Sigmoid colon (tissue), 7 donors: ENCODE data around the gene UNC5C. TPM values are rescaled to one million over a fixed set of nuclear protein-coding genes. Genes with fewer than 3 reads are reported as not detected.

Experiments used
- DNase-seq: peaks from one replicate; pipeline ENCODE4 v3.0.0-alpha.2; 2019
- H3K27ac ChIP-seq, 4 donors: fragments of 200-600 bp; sonication (generic); one replicate each; pipeline ENCODE4 v1.5.1; 2016 to 2019; ENCODE audit warnings: mild to moderate bottlenecking in 1 of 4
- H3K27me3 ChIP-seq, 3 donors: fragments of 200-600 bp; sonication (generic); one replicate each; pipeline ENCODE4 v1.5.1; 2019; ENCODE audit warnings: mild to moderate bottlenecking in 1 of 3
- H3K36me3 ChIP-seq, 4 donors: fragments of 200-600 bp; sonication (generic); one replicate each; pipeline ENCODE4 v1.5.1; 2016 to 2019
- H3K4me1 ChIP-seq, 4 donors: fragments of 200-600 bp; sonication (generic); one replicate each; pipeline ENCODE4 v1.5.1; 2017 to 2019
- H3K4me3 ChIP-seq, 4 donors: fragments of 200-600 bp; sonication (generic); one replicate each; pipeline ENCODE4 v1.5.1; 2017 to 2019; ENCODE audit warnings: mild to moderate bottlenecking in 2 of 4, moderate library complexity in 1 of 4
- H3K9me3 ChIP-seq, 4 donors: fragments of 200-600 bp in 3 of 4; sonication (generic) in 3 of 4; one replicate each; pipeline versions ENCODE4 v1.5.1 to v1.6.1; 2013 to 2019
- EP300 ChIP-seq, 4 donors: sonication (generic); formaldehyde crosslinking; IDR thresholded peaks; one replicate each; pipeline ENCODE4 v1.6.1; 2017; ENCODE audit warnings: antibody characterized with exemption in 4 of 4
- POLR2A ChIP-seq, 2 donors: fragments of 450-650 bp; IDR thresholded peaks; one replicate each; pipeline ENCODE4 v1.6.1; 2016; ENCODE audit warnings: antibody characterized with exemption in 2 of 2, mild to moderate bottlenecking in 2 of 2, moderate library complexity in 2 of 2
- POLR2AphosphoS5 ChIP-seq, 4 donors: sonication (generic); formaldehyde crosslinking; IDR thresholded peaks; one replicate each; pipeline ENCODE4 v1.6.1; 2017; ENCODE audit warnings: antibody characterized with exemption in 4 of 4
- WGBS, 2 donors: extraction: QIAGEN DNeasy Blood & Tissue Kit; methylation state at CpG; one replicate each; pipeline ENCODE4 v1.1.7; 2013; 5-methylcytosine and 5-hydroxymethylcytosine counted together
- intact Hi-C: fragments of 100-400 bp; cut with DNase I; formaldehyde crosslinking; loops from one replicate; pipeline ENCODE4 v1.15.1; 2023
- polyA plus RNA-seq, 3 donors: library from polyadenylated mRNA; stranded (reverse); fragments of 200-250 nt; gene quantifications; one replicate each; pipeline ENCODE4 v1.2.3, GENCODE V29; 2013
- total RNA-seq, 4 donors: library from RNA; depleted of rRNA; stranded (reverse); fragments of >200 nt; gene quantifications; one replicate each; pipeline ENCODE4 v1.1.0, GENCODE V29; 2016
- TF ChIP-seq, protein P1 (sequence below), 4 experiments: fragments of 450-650 bp in 3 of 4; fragments of 200-600 bp in 1 of 4; IDR thresholded peaks; one replicate each; pipeline ENCODE4 v1.5.1; 2016 to 2019; ENCODE audit warnings: antibody characterized with exemption in 4 of 4, mild to moderate bottlenecking in 3 of 4, moderate library complexity in 2 of 4
- donor health status: healthy with polysubstance abuse.
- donor health status: Bipolar disorder and iron deficiency.
- donor health status: healthy.

Gene UNC5C
- total and polyA plus RNA-seq, 7 donors, result 0.60 to 3.1 (median 1.4) TPM

- Histone ChIP-seq H3K27me3 (no peaks in the 10 kb centered on the region), H3K4me3 (no peak overlapping the region), H3K4me1 (peaks cover 0 to 14% (median 6%) of the 10 kb centered on the region in 4 donors), H3K27ac (no peak overlapping the region), H3K36me3 (no peaks in the 10 kb centered on the region), H3K9me3 (no peaks in the 10 kb centered on the region)
- intact Hi-C loops, result no loop called here
- DNase-seq, result no peak
- TF ChIP-seq, protein P1, sequence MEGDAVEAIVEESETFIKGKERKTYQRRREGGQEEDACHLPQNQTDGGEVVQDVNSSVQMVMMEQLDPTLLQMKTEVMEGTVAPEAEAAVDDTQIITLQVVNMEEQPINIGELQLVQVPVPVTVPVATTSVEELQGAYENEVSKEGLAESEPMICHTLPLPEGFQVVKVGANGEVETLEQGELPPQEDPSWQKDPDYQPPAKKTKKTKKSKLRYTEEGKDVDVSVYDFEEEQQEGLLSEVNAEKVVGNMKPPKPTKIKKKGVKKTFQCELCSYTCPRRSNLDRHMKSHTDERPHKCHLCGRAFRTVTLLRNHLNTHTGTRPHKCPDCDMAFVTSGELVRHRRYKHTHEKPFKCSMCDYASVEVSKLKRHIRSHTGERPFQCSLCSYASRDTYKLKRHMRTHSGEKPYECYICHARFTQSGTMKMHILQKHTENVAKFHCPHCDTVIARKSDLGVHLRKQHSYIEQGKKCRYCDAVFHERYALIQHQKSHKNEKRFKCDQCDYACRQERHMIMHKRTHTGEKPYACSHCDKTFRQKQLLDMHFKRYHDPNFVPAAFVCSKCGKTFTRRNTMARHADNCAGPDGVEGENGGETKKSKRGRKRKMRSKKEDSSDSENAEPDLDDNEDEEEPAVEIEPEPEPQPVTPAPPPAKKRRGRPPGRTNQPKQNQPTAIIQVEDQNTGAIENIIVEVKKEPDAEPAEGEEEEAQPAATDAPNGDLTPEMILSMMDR (IDR thresholded peaks at IDR 0.05), result no peak
- TF ChIP-seq POLR2A (IDR thresholded peaks at IDR 0.05), result no peak
- no peak for TF ChIP-seq EP300 (IDR thresholded peaks at IDR 0.05)
- no peak for TF ChIP-seq POLR2AphosphoS5 (IDR thresholded peaks at IDR 0.05)
- 90 to 91% methylated on average over 3 of the region's 3 CpGs for WGBS, 2 donors
Measured at GRCh38 chr4:95361696-95361965, 187.1 kb downstream of the UNC5C start.

- Histone ChIP-seq H3K36me3 (no peaks in the 10 kb centered on the region), H3K27me3 (no peaks in the 10 kb centered on the region), H3K9me3 (no peaks in the 10 kb centered on the region), H3K27ac (no peak overlapping the region), H3K4me3 (no peak overlapping the region), H3K4me1 (peaks cover 0 to 14% (median 6%) of the 10 kb centered on the region in 4 donors)
- WGBS, 2 donors, result 85 to 87% methylated on average over 7 of the region's 7 CpGs
- intact Hi-C loops, result no loop called here
- TF ChIP-seq, protein P1 (IDR thresholded peaks at IDR 0.05), result no peak
- no peak for TF ChIP-seq POLR2AphosphoS5 (IDR thresholded peaks at IDR 0.05)
- no peak for TF ChIP-seq EP300 (IDR thresholded peaks at IDR 0.05)
- no peak for TF ChIP-seq POLR2A (IDR thresholded peaks at IDR 0.05)
- DNase-seq, result no peak
Measured at GRCh38 chr4:95360906-95361695, 187.7 kb downstream of the UNC5C start.

DNA sequence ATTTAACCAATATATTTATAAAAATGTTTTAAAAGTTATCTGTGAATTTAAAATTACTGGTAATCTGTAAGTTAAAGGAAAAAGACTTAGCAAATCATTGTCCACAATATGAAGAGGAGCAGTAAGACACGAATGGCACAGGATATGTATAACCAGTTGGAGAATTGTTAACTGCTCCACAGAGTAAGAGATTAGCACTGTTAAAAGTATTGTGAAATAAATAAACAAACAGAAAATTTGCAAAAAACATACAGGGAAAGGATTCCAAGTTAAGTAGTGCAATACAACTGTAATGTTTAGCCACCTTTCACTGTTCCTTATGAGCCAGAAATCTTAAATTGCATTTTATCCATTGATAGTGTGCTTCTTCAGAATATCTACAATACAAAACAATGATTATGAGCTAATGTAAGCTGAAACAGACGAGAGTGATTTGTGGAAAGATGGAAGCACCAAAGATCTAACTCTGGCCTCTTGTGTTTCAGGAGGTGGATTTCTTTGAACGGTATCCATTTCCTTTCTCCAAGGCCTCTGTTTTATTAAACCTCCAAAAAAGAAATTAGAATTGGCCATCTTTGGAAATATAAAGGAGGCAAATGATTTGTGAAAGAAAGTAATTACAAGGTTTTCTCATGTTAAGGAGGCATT, 188.4 kb downstream of the UNC5C start:
- Histone ChIP-seq H3K4me1 (peaks cover 0 to 14% (median 6%) of the 10 kb centered on the region in 4 donors), H3K27ac (no peak overlapping the region), H3K36me3 (no peaks in the 10 kb centered on the region), H3K27me3 (no peaks in the 10 kb centered on the region), H3K9me3 (no peaks in the 10 kb centered on the region), H3K4me3 (no peak overlapping the region)
- 82 to 84% methylated on average over 3 of the region's 3 CpGs for WGBS, 2 donors
- TF ChIP-seq POLR2AphosphoS5 (IDR thresholded peaks at IDR 0.05) (no peak), POLR2A (IDR thresholded peaks at IDR 0.05) (no peak), EP300 (IDR thresholded peaks at IDR 0.05) (no peak)
- TF ChIP-seq, protein P1 (IDR thresholded peaks at IDR 0.05), result no peak
- intact Hi-C loops, result no loop called here
- no peak for DNase-seq

GRCh38 chr4:95358421-95358820, 190.4 kb downstream of the UNC5C start:
- Histone ChIP-seq H3K4me1 (peaks cover 0 to 7% (median 3%) of the 10 kb centered on the region in 4 donors), H3K4me3 (no peak overlapping the region), H3K27me3 (no peaks in the 10 kb centered on the region), H3K36me3 (no peaks in the 10 kb centered on the region), H3K27ac (no peak overlapping the region), H3K9me3 (no peaks in the 10 kb centered on the region)
- WGBS, 2 donors, result 5 to 44% methylated on average over 1 of the region's 1 CpG
- TF ChIP-seq POLR2AphosphoS5 (IDR thresholded peaks at IDR 0.05) (no peak), POLR2A (IDR thresholded peaks at IDR 0.05) (no peak), EP300 (IDR thresholded peaks at IDR 0.05) (no peak)
- TF ChIP-seq, protein P1 (IDR thresholded peaks at IDR 0.05), result no peak
- DNase-seq, result no peak
- intact Hi-C loops, result no loop called here
